G401.6 (cell line): Measurements from ENCODE around the gene ISOC1.

Experiments used
- FAIRE-seq: peaks from 2 replicates; lab custom pipeline; 2012; peaks lifted over from hg19 to GRCh38; lab: Jason Lieb, UNC

ISOC1 gene

DNA sequence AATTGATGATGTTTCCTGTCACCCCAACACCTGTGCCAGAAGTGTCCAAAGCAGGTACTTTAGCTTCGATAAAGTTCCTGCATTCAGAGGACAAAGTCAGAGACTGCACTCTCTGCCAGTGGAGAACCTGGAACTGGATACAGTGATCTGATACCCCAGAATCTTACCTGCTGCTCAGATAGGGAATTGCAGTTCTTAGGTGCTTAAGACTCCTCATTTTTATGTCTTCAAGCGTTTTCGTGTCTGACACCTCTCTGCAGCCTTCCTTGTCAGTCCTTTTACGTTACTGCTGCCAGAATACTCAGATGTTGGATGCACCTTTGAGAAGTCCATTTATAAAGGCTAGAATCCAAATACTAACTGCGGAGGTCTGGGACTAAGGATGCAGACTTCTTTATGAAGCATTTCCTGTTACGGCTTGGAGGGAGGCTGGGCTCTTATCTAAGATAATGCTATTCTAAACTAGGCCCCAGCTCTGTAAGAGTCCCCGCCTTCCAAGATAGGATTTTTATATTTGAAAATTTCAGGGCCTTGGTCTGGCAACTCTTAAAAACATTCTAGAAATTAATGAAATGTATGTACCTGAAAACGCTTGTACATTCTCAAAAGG is 1.9 kb downstream of the ISOC1 start:
- FAIRE-seq, result no peak

GRCh38 chr5:129097498-129098296 is 3.1 kb downstream of the ISOC1 start:
- no peak for FAIRE-seq

GRCh38 chr5:129098488-129099183 is 4.1 kb downstream of the ISOC1 start:
- FAIRE-seq, result no peak

GRCh38 chr5:129099184-129099569 is 4.6 kb downstream of the ISOC1 start:
- no peak for FAIRE-seq

- FAIRE-seq, result no peak
These were observed 7.2 kb downstream of the ISOC1 start for GRCh38 chr5:129101794-129102193.

DNA sequence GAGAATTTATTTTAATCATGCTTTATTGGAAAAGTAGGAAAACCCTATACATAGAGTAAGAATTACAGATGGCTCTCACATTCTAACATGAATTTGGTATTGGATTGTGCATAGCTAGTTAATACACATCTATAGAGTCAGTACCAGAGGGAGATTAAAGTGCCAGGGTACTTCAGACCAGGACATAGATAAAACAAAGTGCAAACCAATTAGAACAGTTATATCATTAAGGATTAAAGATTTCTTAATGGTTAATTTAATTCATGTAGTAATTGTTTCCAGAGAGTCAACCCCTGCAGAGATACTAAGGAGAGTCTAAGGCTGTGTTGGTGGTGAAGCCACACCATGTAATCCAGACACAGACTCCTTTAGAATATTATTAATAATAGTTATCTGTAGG is 8.8 kb downstream of the ISOC1 start:
- FAIRE-seq, result no peak

DNA sequence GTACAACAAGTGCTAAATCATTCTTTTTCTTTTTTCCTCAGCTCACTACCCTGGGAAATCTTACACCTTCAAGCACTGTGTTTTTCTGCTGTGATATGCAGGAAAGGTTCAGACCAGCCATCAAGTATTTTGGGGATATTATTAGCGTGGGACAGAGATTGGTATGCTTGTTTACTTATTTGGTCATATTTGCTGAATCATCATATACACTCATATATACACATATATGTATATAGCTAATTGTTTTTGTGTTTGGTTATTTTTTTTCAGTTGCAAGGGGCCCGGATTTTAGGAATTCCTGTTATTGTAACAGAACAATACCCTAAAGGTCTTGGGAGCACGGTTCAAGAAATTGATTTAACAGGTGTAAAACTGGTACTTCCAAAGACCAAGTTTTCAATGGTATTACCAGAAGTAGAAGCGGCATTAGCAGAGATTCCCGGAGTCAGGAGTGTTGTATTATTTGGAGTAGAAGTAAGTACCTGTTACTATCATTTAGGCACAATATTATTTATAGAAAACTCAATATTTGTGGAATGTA is 10.4 kb downstream of the ISOC1 start:
- no peak for FAIRE-seq

DNA sequence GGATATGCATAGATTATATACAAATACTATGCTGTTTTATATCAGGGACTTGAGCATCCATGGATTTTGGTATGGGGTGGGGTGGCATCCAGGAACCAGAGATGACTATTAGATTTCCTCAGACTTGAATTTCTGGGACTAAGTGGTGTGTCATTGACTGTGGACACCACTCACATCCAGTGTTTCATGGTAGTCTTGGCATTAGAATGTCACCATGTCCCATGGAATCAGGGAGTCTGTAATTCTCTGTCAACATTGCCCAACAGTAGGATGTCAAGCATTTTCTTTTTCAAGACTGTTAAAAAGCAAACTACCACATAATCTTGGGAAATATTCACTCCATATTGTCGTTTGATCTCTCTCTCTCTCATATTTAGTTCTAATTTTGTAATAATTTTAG is 13.1 kb downstream of the ISOC1 start:
- FAIRE-seq, result no peak

DNA sequence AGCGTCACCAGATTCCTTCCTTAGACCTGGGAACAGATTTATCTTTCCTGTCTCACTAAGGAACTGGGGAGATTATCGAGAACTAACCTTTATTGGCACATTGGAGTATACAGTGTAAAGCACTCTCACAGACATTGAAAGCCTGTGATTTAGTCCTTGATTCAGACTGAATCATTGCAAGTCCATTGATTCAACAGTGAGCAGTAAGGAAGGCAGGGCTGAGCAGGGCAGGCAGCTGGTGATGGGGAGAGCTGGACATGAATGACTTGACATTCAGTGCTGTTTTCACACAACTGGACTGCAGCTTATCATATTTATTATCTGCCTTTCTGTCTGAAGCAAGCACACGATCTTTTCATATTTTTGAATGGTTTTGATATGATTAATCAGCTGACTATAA is 16.2 kb downstream of the ISOC1 start:
- no peak for FAIRE-seq

- FAIRE-seq, result no peak
These were observed 16.8 kb downstream of the ISOC1 start for GRCh38 chr5:129111351-129111750.

- no peak for FAIRE-seq
These were observed 17.7 kb downstream of the ISOC1 start for GRCh38 chr5:129112295-129112694.

DNA sequence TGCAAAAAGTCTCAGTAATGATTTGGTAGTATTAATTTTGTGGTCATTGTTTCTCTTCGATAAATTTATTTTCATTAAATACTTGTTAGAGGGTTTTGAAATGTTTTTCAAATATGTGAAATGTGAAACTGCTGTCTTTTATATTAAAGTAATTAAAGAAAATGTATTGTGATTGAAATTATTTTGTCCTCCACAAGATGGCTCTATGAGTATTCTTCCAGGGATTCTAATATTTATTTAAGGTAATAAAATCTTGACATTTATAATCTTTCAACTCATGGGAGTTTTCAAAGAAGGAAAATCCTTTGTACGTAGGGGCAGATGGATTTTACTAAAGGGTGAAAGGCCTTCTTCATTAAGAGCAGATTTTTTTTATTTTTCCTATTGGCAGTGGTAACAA is 19.3 kb downstream of the ISOC1 start:
- FAIRE-seq, result no peak

- no peak for FAIRE-seq
These were observed 20.1 kb downstream of the ISOC1 start for GRCh38 chr5:129114539-129115193.

- no peak for FAIRE-seq
These were observed 21.1 kb downstream of the ISOC1 start for GRCh38 chr5:129115680-129116079.

GRCh38 chr5:129116797-129117196 is 22.2 kb downstream of the ISOC1 start:
- no peak for FAIRE-seq

GRCh38 chr5:129118405-129118804 is 23.9 kb downstream of the ISOC1 start:
- no peak for FAIRE-seq

- FAIRE-seq, result no peak
These were observed 24.3 kb downstream of the ISOC1 start for GRCh38 chr5:129118826-129119225.

DNA sequence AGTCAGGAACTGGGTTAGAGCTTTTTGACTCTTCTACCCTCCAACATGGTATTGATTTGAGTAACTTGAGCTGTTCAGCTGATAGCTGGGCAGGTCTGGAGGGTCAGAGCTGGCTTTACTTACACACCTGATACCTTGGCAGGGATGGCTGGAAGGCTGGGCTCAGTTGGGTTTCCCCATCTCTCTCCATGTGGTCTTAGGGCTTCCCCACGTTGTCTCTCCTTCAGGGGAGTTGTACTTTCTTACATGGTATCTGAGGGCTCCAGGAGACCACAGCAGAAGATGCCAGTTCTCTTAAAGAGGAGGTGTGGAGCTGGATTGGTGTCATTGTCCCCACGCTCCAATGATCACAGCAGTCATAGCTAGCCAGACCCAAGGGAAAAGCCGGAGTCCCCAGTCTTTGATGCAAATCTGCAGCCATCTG is 25.6 kb downstream of the ISOC1 start:
- no peak for FAIRE-seq

GRCh38 chr5:129122560-129122959 is 28.0 kb downstream of the ISOC1 start:
- FAIRE-seq, result no peak

DNA sequence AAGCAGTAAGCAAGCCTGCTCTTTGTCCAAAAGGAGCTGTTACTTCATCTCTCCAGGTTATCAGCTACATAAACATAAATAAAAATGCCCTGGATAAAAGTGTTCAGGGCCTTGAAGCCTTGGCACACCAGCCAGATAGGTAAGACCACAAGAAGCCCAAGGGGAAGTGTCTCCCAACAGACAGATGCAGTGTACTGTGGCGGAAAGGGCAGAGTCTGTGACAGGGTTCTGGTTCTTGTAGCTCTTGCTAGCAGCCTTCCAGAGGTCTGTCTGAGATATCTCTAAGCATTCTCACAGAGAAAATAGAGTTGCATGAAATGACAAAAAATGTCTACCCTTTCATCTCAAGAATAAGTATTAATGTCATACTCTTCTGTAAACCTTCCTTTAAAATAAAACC is 30.1 kb downstream of the ISOC1 start:
- FAIRE-seq, result no peak

GRCh38 chr5:129125819-129126218 is 31.3 kb downstream of the ISOC1 start:
- FAIRE-seq, result no peak

- no peak for FAIRE-seq
These were observed 39.0 kb downstream of the ISOC1 start for GRCh38 chr5:129133553-129133952.

DNA sequence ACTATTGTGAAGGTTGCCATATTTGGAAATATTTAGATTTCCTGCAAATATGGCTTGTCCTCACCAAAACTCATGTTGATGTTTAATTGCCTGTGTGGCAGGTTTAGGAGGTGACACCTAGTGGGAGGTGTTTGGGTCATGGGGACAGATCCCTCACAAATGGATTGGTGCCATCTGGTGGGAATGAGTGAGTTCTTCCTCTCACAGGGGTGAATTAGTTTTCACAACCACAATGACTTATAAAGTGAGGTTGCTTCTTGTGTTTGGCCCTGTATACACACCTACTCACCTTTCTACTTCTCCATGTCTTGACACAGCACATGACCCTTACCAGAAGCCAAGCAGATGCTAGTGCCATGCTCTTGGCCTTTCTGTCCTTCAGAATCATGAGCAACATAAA is 41.1 kb downstream of the ISOC1 start:
- FAIRE-seq, result no peak
